Type B pancreatic cell (in vitro differentiated cells): Measurements from ENCODE around the gene ACO2. TPM values are rescaled to one million over a fixed set of nuclear protein-coding genes. Genes with fewer than 3 reads are reported as not detected.

Experiments used
- DNase-seq: peaks from one replicate; pipeline ENCODE4 v3.0.0; 2021; ENCODE audit warnings: mixed read lengths; ENCODE audit not compliant: unreplicated experiment; ENCODE audit errors: extremely low spot score
- H3K27ac Mint-ChIP-seq: 2 replicates; pipeline ENCODE4 v1.8.0; 2021; ENCODE audit warnings: mild to moderate bottlenecking, mixed read lengths
- H3K27me3 Mint-ChIP-seq: 2 replicates; pipeline ENCODE4 v1.8.0; 2021; ENCODE audit warnings: mixed read lengths
- H3K36me3 Mint-ChIP-seq: 2 replicates; pipeline ENCODE4 v1.8.0; 2021; ENCODE audit warnings: mixed read lengths
- H3K4me1 Mint-ChIP-seq: one replicate; pipeline ENCODE4 v1.8.0; 2021; ENCODE audit warnings: mixed read lengths; ENCODE audit not compliant: unreplicated experiment
- H3K4me3 Mint-ChIP-seq: 2 replicates; pipeline ENCODE4 v1.8.0; 2021; ENCODE audit warnings: mild to moderate bottlenecking, mixed read lengths
- H3K9me3 Mint-ChIP-seq: 2 replicates; pipeline ENCODE4 v1.8.0; 2021; ENCODE audit warnings: mixed read lengths
- total RNA-seq: library from RNA; stranded (reverse); gene quantifications from 2 replicates; pipeline ENCODE4 v1.2.1, GENCODE V29; 2021; ENCODE audit warnings: low replicate concordance
- TF ChIP-seq, protein P1 (sequence below): fragments of 200-600 bp; sonication (generic); conservative IDR thresholded peaks from 2 replicates; pipeline ENCODE4 v1.5.0; 2021; ENCODE audit warnings: antibody characterized with exemption, mild to moderate bottlenecking

The ACO2 gene
- total RNA-seq, 1 donor from 2014 or later = 107 TPM

- no peak for DNase-seq
- Mint-ChIP-seq H3K9me3 (no peaks in the 10 kb centered on the region), H3K4me3 (no peak overlapping the region), H3K36me3 (peaks cover 7% of the 10 kb centered on the region), H3K4me1 (peaks cover 12% of the 10 kb centered on the region), H3K27ac (no peak overlapping the region), H3K27me3 (no peaks in the 10 kb centered on the region)
- TF ChIP-seq, protein P1, sequence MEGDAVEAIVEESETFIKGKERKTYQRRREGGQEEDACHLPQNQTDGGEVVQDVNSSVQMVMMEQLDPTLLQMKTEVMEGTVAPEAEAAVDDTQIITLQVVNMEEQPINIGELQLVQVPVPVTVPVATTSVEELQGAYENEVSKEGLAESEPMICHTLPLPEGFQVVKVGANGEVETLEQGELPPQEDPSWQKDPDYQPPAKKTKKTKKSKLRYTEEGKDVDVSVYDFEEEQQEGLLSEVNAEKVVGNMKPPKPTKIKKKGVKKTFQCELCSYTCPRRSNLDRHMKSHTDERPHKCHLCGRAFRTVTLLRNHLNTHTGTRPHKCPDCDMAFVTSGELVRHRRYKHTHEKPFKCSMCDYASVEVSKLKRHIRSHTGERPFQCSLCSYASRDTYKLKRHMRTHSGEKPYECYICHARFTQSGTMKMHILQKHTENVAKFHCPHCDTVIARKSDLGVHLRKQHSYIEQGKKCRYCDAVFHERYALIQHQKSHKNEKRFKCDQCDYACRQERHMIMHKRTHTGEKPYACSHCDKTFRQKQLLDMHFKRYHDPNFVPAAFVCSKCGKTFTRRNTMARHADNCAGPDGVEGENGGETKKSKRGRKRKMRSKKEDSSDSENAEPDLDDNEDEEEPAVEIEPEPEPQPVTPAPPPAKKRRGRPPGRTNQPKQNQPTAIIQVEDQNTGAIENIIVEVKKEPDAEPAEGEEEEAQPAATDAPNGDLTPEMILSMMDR = no peak
Observed at GRCh38 chr22:41573677-41574076, 104.8 kb downstream of the ACO2 start.

- no peak for DNase-seq
- TF ChIP-seq, protein P1 = no peak
- Mint-ChIP-seq H3K4me1 (peaks cover 3% of the 10 kb centered on the region), H3K4me3 (no peak overlapping the region), H3K9me3 (no peaks in the 10 kb centered on the region), H3K36me3 (peaks cover 7% of the 10 kb centered on the region), H3K27me3 (no peaks in the 10 kb centered on the region), H3K27ac (no peak overlapping the region)
Observed at GRCh38 chr22:41574847-41575381, 106.0 kb downstream of the ACO2 start.

- DNase-seq = no peak
- H3K36me3 Mint-ChIP-seq = peaks cover 7% of the 10 kb centered on the region
- no peak overlapping the region for H3K27ac Mint-ChIP-seq
- H3K27me3 Mint-ChIP-seq = no peaks in the 10 kb centered on the region
- no peak overlapping the region for H3K4me3 Mint-ChIP-seq
- H3K4me1 Mint-ChIP-seq = peaks cover 3% of the 10 kb centered on the region
- H3K9me3 Mint-ChIP-seq = no peaks in the 10 kb centered on the region
- TF ChIP-seq, protein P1 = no peak
Observed at GRCh38 chr22:41575533-41575932, 106.6 kb downstream of the ACO2 start.

GRCh38 chr22:41576877-41577276 lies 108.0 kb downstream of the ACO2 start:
- peaks cover 3% of the 10 kb centered on the region for H3K4me1 Mint-ChIP-seq
- no peaks in the 10 kb centered on the region for H3K9me3 Mint-ChIP-seq
- no peak for DNase-seq
- TF ChIP-seq, protein P1 = peak; percentile 72
- peaks cover 7% of the 10 kb centered on the region for H3K36me3 Mint-ChIP-seq
- H3K4me3 Mint-ChIP-seq = no peak overlapping the region
- no peak overlapping the region for H3K27ac Mint-ChIP-seq
- no peaks in the 10 kb centered on the region for H3K27me3 Mint-ChIP-seq

DNA sequence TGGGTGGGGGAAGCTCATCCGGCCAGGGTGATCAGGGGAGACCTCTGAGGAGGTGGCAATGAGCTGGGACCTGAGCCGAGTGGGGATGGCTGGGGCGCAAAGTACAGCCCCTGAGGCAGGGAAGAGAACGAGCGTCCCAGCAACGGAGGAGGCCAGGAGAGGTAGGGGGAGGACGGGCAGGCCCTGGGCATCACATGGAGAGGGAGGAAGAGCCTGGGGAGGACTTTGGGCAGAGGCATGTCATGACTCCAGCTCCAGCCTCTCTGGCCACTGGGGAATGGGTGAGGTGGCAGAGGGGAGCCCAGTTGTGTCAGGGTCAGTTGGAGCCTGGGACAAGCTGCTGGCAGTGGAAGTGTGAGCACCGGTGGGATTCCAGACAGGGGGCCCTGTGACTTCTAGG lies 109.2 kb downstream of the ACO2 start:
- Mint-ChIP-seq H3K27me3 (no peaks in the 10 kb centered on the region), H3K27ac (no peak overlapping the region), H3K4me1 (peaks cover 3% of the 10 kb centered on the region), H3K9me3 (no peaks in the 10 kb centered on the region), H3K36me3 (peaks cover 13% of the 10 kb centered on the region), H3K4me3 (no peak overlapping the region)
- TF ChIP-seq, protein P1 = no peak
- no peak for DNase-seq

Other genes starting within 250 kb of the ACO2 start
- gene CHADL, start 228.2 kb upstream of the ACO2 start, total RNA-seq = 1.1 and 1.4 TPM in 2 replicates
- 83.7 and 98.9 TPM in 2 replicates for gene RANGAP1, start 182.9 kb upstream of the ACO2 start, total RNA-seq
- 74.3 and 76.2 TPM in 2 replicates for gene ZC3H7B, start 167.6 kb upstream of the ACO2 start, total RNA-seq
- 10.5 TPM in 2 replicates for gene TEF, start 87.2 kb upstream of the ACO2 start, total RNA-seq
- gene TOB2, start 22.3 kb upstream of the ACO2 start, total RNA-seq = 47.4 and 54.5 TPM in 2 replicates
- 38.2 and 54.8 TPM in 2 replicates for gene PHF5A, start 425 bp upstream of the ACO2 start, total RNA-seq
- gene POLR3H, start 75.4 kb downstream of the ACO2 start, total RNA-seq = 40.1 and 46.6 TPM in 2 replicates
- 0.12 and 1.8 TPM in 2 replicates for gene CSDC2, start 91.9 kb downstream of the ACO2 start, total RNA-seq
- gene PMM1, start 120.7 kb downstream of the ACO2 start, total RNA-seq = 33.5 and 35.5 TPM in 2 replicates
- gene DESI1, start 151.9 kb downstream of the ACO2 start, total RNA-seq = 30.3 and 31.5 TPM in 2 replicates
- 234 and 302 TPM in 2 replicates for gene XRCC6, start 152.2 kb downstream of the ACO2 start, total RNA-seq
- gene SNU13, start 219.8 kb downstream of the ACO2 start, total RNA-seq = 124 and 136 TPM in 2 replicates
- 0.90 and 1.2 TPM in 2 replicates for gene MEI1, start 230.4 kb downstream of the ACO2 start, total RNA-seq